WI38 (cell line): ENCODE results near the gene MICAL2.

ENCODE experiments used
- H3K4me3 ChIP-seq: 2 replicates; pipeline ENCODE4 v1.5.1; 2011; ENCODE audit warnings: low read depth, mild to moderate bottlenecking, control low read depth, low read length
- TF ChIP-seq, protein P1 (sequence below): IDR thresholded peaks from 2 replicates; pipeline ENCODE4 v1.5.1; 2012; ENCODE audit warnings: low read depth, mild to moderate bottlenecking, control low read depth, low read length

Gene MICAL2

GRCh38 chr11:12169822-12170221 is 59.4 kb downstream of the MICAL2 start:
- H3K4me3 ChIP-seq = no peak overlapping the region
- TF ChIP-seq, protein P1, sequence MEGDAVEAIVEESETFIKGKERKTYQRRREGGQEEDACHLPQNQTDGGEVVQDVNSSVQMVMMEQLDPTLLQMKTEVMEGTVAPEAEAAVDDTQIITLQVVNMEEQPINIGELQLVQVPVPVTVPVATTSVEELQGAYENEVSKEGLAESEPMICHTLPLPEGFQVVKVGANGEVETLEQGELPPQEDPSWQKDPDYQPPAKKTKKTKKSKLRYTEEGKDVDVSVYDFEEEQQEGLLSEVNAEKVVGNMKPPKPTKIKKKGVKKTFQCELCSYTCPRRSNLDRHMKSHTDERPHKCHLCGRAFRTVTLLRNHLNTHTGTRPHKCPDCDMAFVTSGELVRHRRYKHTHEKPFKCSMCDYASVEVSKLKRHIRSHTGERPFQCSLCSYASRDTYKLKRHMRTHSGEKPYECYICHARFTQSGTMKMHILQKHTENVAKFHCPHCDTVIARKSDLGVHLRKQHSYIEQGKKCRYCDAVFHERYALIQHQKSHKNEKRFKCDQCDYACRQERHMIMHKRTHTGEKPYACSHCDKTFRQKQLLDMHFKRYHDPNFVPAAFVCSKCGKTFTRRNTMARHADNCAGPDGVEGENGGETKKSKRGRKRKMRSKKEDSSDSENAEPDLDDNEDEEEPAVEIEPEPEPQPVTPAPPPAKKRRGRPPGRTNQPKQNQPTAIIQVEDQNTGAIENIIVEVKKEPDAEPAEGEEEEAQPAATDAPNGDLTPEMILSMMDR = no peak

GRCh38 chr11:12170501-12170900 is 60.1 kb downstream of the MICAL2 start:
- TF ChIP-seq, protein P1 = no peak

GRCh38 chr11:12170984-12171383 is 60.6 kb downstream of the MICAL2 start:
- H3K4me3 ChIP-seq = no peak overlapping the region
- TF ChIP-seq, protein P1 = no peak

More at GRCh38 chr11:12170501-12170900, 60.1 kb downstream of the MICAL2 start:
- H3K4me3 ChIP-seq = no peak overlapping the region

- H3K4me3 ChIP-seq = no peak overlapping the region
- TF ChIP-seq, protein P1 = no peak
Observed at GRCh38 chr11:12171921-12172320, 61.5 kb downstream of the MICAL2 start.

DNA sequence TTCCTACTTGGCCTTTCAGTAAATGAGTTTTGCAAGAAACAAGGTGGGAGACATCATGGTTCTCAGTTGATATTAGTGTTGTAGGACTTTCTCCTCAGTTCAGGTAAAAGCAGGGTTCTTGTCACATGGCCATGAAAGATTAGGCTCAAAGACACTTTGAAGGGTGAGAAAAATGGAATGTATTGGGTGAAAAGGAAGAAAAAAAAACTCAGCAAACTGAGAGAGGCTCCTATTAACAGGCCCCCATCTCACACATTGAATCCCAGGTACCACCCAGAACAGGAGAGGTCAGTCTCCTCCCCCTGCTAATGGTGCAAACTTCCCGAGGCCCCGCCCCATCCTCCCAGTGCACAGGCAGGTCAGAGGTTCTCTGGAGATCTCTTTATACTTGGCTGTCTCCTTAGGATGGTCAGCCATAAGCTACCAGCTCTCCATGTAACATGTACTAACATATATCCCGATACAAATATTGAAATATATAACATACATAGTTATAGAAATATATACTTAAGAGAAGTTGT is 62.2 kb downstream of the MICAL2 start:
- TF ChIP-seq, protein P1 = no peak
- H3K4me3 ChIP-seq = no peak overlapping the region

GRCh38 chr11:12173111-12173510 is 62.7 kb downstream of the MICAL2 start:
- H3K4me3 ChIP-seq = no peak overlapping the region
- TF ChIP-seq, protein P1 = no peak

- H3K4me3 ChIP-seq = no peak overlapping the region
- TF ChIP-seq, protein P1 = no peak
Observed at GRCh38 chr11:12174128-12174476, 63.7 kb downstream of the MICAL2 start.
